ENCODE data around the gene PEX13. TPM values are rescaled to one million over a fixed set of nuclear protein-coding genes. Genes with fewer than 3 reads are reported as not detected.
"Not testable (repeated sequence)": the region's sequence is repeated elsewhere in the genome, so short reads cannot be mapped to it uniquely, and the experiment has no call there.

The PEX13 gene
- 35.2 TPM for total RNA-seq

DNA sequence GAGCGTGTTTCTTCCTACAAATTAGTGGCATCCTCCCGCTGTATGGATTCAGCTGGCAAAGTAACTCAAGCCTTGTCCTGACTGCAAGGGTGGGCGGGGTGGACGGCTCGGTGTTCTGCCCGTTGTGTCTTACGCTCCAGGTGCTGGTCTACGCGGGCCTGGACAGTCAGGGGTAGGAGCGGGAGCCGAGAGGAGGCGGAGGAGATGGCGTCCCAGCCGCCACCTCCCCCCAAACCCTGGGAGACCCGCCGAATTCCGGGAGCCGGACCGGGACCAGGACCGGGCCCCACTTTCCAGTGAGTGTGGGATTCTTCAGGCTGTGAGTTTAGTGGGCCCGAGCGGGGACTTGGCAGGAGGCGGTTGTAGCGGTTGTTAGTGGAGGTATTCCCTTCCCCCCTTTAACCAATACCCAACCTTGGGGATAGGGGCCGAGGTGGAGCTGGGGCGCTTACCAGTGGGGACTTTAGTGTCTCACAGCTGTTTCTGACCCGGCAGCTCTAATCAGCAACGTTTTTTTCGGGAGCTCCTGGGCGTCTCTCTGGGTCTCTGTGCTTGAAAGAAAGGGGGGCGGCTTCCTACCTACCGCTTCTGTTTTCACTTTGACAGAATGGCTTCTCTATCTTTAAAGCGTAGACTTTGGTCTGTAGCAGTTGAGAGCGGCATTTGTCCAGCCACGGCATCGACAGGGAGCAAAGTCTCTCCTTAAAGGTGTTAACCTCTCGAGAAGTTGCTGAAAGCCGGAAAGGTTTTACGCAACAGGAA lies at the start of gene PEX13, which contains the start of gene PUS10:
TSS of gene PEX13 (plus strand) at position 165 of the 762 bp plus-strand sequence. CDS start at position 205, 40 bp downstream.
TSS of gene PUS10 (minus strand) at position 700 of the 762 bp plus-strand sequence. CDS start 6,365 bp downstream, outside the sequence.
- no peak for DNase-seq

DNA sequence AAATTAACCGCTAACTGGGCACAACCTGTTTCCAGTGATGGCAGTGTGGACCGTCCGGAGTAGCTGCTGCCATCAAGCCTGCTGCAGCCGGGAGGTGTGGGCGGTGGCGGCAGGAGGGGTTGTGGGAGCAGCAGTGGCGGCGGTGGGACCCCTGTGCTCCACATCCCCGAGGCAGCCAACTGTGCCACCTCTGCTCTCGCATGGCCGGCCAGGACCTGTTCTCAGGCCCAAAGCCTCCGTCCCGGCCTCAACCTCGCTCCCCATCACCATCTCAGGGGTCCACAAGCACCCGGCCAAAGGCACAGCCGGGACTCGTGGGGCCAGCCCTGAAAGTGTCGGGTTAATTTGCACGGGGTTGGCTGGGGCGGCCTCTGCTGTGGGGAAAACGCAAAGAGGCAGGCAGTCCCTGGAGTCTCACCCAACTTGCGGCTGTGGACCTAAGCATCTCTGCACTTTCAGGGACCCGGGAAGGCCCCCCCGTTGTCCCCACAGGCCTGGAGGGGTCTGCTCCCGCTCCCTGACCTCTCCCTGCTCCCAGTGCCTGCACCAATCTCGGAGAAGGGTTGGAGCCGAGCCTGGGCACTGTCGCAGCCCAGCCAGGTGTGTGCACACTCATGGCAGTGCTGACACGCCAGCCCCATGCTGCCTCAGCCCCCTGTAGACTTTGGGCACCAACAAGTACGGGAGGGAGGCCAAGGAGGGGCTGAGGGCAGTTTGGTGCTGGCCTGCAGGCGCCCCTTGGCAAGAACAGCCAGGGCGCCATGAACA lies 44.4 kb upstream of the PEX13 start:
- DNase-seq: no peak

- no peak for DNase-seq
Observed at GRCh38 chr2:60973705-60974104, 43.8 kb upstream of the PEX13 start.

DNA sequence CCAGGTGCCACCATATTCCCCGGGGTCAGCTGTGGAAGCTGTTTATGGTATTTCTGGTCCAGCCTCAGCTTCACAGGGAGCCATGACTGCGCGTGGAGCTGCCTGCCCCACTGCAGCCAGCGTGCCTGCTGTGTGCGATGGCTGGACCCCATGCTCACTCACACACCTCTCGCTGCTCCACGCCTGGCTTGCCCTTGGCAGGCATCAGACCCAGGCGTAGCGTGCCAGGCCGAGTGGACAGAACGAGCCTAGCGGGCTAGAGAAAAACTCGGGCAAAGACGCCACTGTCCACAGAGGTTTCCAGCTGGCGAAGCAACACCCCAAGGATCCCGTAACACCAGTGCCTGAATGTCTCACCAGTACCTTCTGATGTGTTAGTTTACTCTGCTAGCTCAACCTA lies 42.9 kb upstream of the PEX13 start:
- DNase-seq: no peak

DNA sequence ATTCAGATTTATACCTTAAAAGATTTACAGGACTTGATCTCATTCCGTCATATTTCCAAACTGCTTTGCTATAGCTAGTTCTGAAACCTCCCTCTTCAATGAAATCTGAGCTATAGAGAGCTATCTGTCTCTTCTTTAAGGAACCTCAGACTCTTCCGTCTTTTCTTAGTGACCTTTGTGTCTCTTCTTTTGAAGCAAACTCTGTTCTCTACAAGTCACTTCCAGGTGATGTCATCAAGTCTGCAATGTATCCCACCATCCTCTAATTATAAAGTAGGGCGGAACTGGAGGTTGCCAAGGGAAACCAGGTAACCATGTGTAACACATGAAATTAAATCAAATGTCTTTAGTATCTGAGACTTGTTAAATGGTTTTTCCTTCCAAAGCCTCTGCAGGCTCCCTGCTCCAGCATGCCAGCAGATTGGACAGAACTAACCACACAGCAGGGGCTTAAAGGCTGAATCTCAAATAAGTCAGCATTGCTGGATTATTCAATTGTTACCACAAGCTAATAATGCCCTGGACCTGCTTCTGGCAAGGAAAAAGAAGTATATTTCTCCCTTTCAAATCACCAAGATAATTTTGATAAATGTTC lies 41.2 kb upstream of the PEX13 start:
- no peak for DNase-seq

GRCh38 chr2:60976875-60977561 lies 40.5 kb upstream of the PEX13 start:
- DNase-seq: no peak

DNA sequence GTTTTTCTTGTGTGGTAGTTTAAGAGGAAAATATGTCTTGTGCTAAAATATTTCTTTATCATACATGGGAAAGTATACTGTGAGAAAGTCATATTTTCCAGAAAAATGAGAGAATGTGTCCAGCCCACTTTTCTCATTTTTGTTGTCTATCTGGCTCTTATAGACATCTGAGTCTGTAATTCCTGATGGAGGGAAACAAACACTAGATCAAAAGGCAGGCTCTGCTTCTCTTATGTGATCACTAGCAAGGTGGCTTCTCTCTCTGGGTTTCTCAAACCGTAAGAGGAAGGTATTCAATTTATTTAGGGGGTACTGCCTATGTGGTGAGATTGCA lies 40.0 kb upstream of the PEX13 start:
- no peak for DNase-seq

- no peak for DNase-seq
Observed at GRCh38 chr2:60979231-60979630, 38.3 kb upstream of the PEX13 start.

DNA sequence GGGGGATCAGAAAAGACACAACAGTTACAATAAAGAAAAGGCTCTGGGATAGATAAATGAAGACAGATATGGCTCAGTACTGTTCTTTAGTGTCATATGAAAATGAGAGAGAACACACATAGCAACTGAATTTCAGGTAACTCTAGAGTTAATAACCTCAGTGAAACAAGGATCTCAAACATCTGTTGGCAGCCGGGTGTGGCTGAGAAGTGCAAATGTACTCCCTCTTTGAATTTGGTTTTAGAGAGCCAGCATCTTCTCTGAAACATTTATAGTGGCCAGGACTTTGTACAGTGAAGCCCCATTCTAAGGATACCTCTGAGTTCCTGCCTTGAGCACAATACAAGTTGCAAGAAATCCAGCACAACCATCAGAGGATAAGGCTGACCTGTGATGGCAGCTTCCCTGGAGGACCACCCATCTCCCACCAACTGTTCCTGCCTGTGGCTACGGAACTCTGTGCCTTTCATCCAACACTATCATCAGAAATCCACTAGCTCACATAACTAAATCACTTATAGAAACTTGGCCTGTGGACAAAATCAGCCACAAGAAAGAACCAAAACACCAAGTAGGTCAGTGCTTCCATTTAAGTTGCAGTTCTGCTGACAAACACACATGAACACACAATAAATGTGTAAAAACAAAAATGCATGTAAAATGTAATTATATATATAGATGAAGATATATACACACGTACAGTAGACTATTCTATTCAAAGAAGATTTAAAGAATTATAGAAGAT lies 37.3 kb upstream of the PEX13 start:
- no peak for DNase-seq

DNA sequence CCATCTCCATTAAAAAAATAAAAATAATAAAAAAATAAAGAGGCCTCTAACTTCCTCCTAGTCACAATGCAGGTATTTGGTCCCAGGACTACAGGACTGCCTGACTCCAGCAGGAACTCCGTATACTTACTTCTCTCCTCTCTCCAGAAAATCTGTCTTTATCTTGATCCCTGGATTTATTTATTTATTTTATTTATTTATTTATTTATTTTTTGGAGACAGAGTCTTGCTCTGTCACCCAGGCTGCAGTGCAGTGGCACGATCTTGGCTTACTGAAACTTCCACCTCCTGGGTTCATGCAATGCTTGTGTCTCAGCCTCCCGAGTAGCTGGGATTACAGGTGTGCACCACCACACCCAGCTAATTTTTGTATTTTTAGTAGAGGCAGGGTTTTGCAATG lies 35.5 kb upstream of the PEX13 start:
- DNase-seq: not testable (repeated sequence)

- no peak for DNase-seq
Observed at GRCh38 chr2:60984720-60985119, 32.8 kb upstream of the PEX13 start.

GRCh38 chr2:60987041-60987440 lies 30.5 kb upstream of the PEX13 start:
- DNase-seq: no peak

DNA sequence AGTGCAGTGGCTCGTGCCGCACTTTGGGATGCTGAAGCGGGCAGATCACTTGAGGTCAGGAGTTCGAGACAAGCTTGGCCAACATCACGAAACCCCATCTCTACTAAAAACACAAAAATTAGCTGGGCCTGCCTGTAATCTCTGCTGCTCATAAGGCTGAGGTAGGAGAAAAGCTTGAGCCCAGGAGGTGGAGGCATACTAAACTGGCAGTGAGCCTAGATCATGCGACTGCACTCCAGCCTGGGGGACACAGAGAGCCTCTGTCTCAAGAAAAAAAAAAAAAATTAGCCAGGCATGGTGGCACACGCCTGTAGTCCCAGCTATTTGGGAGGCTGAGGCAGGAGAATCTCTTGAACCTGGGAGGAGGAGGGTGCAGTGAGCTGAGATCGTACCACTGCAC lies 29.9 kb upstream of the PEX13 start:
- not testable (repeated sequence) for DNase-seq

DNA sequence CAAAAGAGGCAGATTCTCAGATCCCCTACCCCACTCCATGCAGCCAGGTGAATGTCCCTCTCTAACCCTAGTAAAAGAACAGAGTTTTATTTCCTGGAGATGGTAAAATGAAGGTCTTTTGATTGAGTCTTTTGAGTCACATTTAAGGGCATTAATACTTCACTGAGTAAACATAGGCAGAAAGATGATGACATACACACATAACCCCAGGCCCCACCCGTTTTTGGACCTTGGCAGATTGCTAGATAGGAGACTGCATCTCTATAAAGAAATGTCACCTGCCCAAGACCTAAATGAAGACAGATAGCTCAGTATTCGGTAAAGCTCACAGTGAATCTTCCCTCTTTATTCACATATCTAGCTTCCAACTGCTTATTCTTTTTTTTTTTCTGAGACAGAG lies 28.3 kb upstream of the PEX13 start:
- DNase-seq: no peak

- no peak for DNase-seq
Observed at GRCh38 chr2:60991644-60992043, 25.9 kb upstream of the PEX13 start.

GRCh38 chr2:60992985-60993392 lies 24.5 kb upstream of the PEX13 start:
- DNase-seq: no peak

GRCh38 chr2:60994131-60994530 lies 23.4 kb upstream of the PEX13 start:
- no peak for DNase-seq

DNA sequence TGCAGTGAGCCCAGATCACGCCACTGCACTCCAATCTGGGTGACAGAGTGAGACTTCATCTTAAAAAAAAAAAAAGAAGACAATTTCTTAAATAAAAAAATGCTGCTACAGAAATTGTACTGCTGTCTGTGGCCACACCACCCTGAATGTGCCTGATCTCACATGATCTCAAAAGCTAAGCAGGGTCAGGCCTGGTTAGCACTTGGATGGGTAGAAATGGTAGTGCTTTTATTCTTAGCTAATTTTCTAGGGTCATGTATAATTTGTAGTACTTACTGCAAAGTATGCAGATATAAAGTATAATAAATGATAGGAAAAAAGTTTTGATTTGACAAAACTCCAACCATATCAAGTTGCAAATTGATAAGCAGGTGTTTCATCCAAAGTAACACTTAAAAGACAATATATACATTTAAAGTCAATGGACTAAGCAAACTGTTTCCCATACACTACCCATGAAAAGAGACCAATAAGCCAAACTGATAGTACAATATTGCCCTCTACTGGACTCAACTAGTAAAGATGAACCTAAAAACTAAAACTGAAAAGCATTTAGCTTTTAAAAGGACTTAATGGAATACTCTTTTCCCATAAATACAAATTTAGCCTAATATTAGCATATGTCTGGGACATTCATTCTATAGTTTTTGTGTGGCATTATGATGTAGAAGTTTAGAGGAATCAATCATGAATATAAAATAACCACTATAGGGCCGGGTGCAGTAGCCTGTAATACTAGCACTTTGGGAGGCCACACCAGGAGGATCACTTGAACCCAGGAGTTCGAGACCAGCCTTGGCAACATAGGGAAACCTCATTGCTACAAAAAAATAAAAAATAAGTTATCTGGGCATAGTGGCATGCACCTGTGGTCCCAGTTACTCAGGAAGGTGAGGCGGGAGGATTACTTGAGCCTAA lies 18.6 kb upstream of the PEX13 start:
- peak; percentile 34 for DNase-seq

- DNase-seq: no peak
Observed at GRCh38 chr2:61005736-61006135, 11.8 kb upstream of the PEX13 start.

DNA sequence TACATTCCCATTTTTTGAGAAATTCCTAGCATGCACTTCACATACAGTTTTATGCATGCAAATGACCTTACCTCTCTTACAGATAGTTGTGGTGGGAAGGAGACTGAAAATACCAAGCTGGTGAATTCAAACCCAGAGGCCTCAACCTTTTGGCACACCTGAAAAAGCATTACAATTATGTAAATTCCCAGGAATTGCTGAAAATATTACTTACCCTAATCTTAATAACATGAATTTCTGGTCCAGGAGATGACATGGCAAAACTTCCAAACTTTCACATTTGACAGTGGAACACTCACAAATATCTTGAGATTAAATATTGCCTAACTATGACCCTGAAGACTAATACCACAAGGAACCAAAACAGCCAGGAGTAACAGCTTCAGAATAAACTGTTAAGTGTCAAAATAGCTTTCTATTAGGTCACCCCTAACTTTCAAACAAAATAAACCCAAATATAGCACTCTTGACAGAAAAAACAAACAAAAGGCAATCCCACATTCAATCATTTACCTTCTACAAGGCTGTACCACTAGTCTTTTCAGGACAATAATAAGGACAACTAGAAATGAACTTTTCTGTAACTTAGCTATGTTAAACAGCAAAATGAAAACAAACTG lies 10.9 kb upstream of the PEX13 start:
- no peak for DNase-seq

Measured in skin of body (tissue), 2 donors.